Neuronal stem cell (in vitro differentiated cells): ENCODE measurements around the gene MTFP1.
A peak's percentile ranks its signal among the peaks of the same experiment; 100 is the strongest.

ENCODE experiments used
- DNase-seq: peaks from one replicate; pipeline ENCODE4 v3.0.0-alpha.2; 2013; ENCODE audit warnings: low spot score
- H2AFZ ChIP-seq: one replicate; pipeline ENCODE4 v1.6.1; 2013; ENCODE audit warnings: mild to moderate bottlenecking, low read length, inconsistent platforms
- H2AK5ac ChIP-seq: 2 replicates; pipeline ENCODE4 v1.6.1; 2013; ENCODE audit warnings: low read depth, mild to moderate bottlenecking, inconsistent platforms, low read length, moderate library complexity, mixed read lengths
- H2BK120ac ChIP-seq: 2 replicates; pipeline ENCODE4 v1.6.1; 2013; ENCODE audit warnings: low read depth, mild to moderate bottlenecking, inconsistent platforms, low read length, moderate library complexity, mixed read lengths
- H2BK12ac ChIP-seq: one replicate; pipeline ENCODE4 v1.6.1; 2013; ENCODE audit warnings: low read length, inconsistent platforms
- H2BK15ac ChIP-seq: 2 replicates; pipeline ENCODE4 v1.6.1; 2013; ENCODE audit warnings: mild to moderate bottlenecking, low read length, inconsistent platforms, mixed read lengths
- H2BK5ac ChIP-seq: one replicate; pipeline ENCODE4 v1.6.1; 2013; ENCODE audit warnings: inconsistent platforms, mild to moderate bottlenecking, low read length, moderate library complexity
- H3K14ac ChIP-seq: one replicate; pipeline ENCODE4 v1.6.1; 2013; ENCODE audit warnings: low read length, inconsistent platforms
- H3K18ac ChIP-seq: 2 replicates; pipeline ENCODE4 v1.6.1; 2013; ENCODE audit warnings: low read length, inconsistent platforms
- H3K23ac ChIP-seq: 2 replicates; pipeline ENCODE4 v1.6.1; 2013; ENCODE audit warnings: low read depth, mild to moderate bottlenecking, mixed read lengths, low read length, inconsistent platforms; ENCODE audit not compliant: poor library complexity
- H3K27ac ChIP-seq: replicated peaks from 3 replicates; pipeline ENCODE4 v1.5.1; 2013; ENCODE audit warnings: low read length, inconsistent platforms
- H3K27me3 ChIP-seq, 3 experiments: 2 replicates each; pipeline ENCODE4 v1.6.1; 2013; ENCODE audit warnings: low read length in 3 of 3, mild to moderate bottlenecking in 2 of 3, inconsistent platforms in 1 of 3, low read depth in 1 of 3, mixed read lengths in 1 of 3, moderate library complexity in 1 of 3; ENCODE audit not compliant: control insufficient read depth in 3 of 3, insufficient read depth in 3 of 3
- H3K36me3 ChIP-seq, 2 donors: replicated peaks in 1 of 2; 2 replicates each; pipeline ENCODE4 v1.6.1; 2013; ENCODE audit warnings: low read length in 2 of 2; ENCODE audit not compliant: control insufficient read depth in 2 of 2, insufficient read depth in 2 of 2
- H3K4ac ChIP-seq: 2 replicates; pipeline ENCODE4 v1.6.1; 2013; ENCODE audit warnings: inconsistent platforms, mild to moderate bottlenecking, low read length, moderate library complexity
- H3K4me1 ChIP-seq, 2 donors: 1 replicate in 1 of 2; 2 replicates in 1 of 2; pipeline ENCODE4 v1.6.1; 2013; ENCODE audit warnings: low read length in 2 of 2, low read depth in 1 of 2; ENCODE audit not compliant: control insufficient read depth in 2 of 2, insufficient read depth in 1 of 2
- H3K4me2 ChIP-seq: one replicate; pipeline ENCODE4 v1.6.1; 2013; ENCODE audit warnings: mild to moderate bottlenecking, low read length, inconsistent platforms; ENCODE audit not compliant: insufficient read depth, poor library complexity, severe bottlenecking
- H3K4me3 ChIP-seq, 2 donors: 2 replicates each; pipeline ENCODE4 v1.5.1; 2013; ENCODE audit warnings: low read length in 2 of 2, mild to moderate bottlenecking in 2 of 2, inconsistent platforms in 1 of 2, moderate library complexity in 1 of 2
- H3K79me1 ChIP-seq: one replicate; pipeline ENCODE4 v1.6.1; 2013; ENCODE audit warnings: low read depth, mild to moderate bottlenecking, inconsistent platforms, low read length, moderate library complexity
- H3K9ac ChIP-seq: one replicate; pipeline ENCODE4 v1.6.1; 2013; ENCODE audit warnings: mild to moderate bottlenecking, low read depth, low read length, inconsistent platforms; ENCODE audit not compliant: poor library complexity
- H3K9me3 ChIP-seq, 2 donors: replicated peaks in 1 of 2; 2 replicates each; pipeline versions ENCODE3 to v1.6.1; 2013; ENCODE audit warnings: low read length in 2 of 2, mild to moderate bottlenecking in 2 of 2, inconsistent platforms in 1 of 2, low read depth in 1 of 2, mixed read lengths in 1 of 2, moderate library complexity in 1 of 2; ENCODE audit not compliant: control insufficient read depth in 2 of 2, insufficient read depth in 1 of 2
- H4K8ac ChIP-seq: one replicate; pipeline ENCODE4 v1.6.1; 2013; ENCODE audit warnings: low read depth, mild to moderate bottlenecking, inconsistent platforms, low read length, moderate library complexity
- H4K91ac ChIP-seq: one replicate; pipeline ENCODE4 v1.6.1; 2013; ENCODE audit warnings: low read length, low read depth, mild to moderate bottlenecking, inconsistent platforms; ENCODE audit not compliant: poor library complexity
- WGBS, 2 donors: extraction: QIAGEN DNeasy Blood & Tissue Kit; methylation state at CpG; one replicate each; pipeline ENCODE4 v1.1.7; 2013; ENCODE audit warnings: missing lambda C conversion rate in 2 of 2, mixed read lengths in 1 of 2; ENCODE audit not compliant: insufficient read length in 2 of 2, insufficient replicate concordance in 1 of 2; ENCODE audit errors: extremely low coverage in 2 of 2; 5-methylcytosine and 5-hydroxymethylcytosine counted together

Gene MTFP1

GRCh38 chr22:30423959-30424533 is 1.5 kb upstream of the MTFP1 start:
- H2BK120ac ChIP-seq, result no peak overlapping the region
- no peak overlapping the region for H2BK12ac ChIP-seq
- H4K8ac ChIP-seq, result no peak overlapping the region
- no peak overlapping the region for H4K91ac ChIP-seq
- H2BK15ac ChIP-seq, result no peak overlapping the region
- peaks cover 21 to 40% of the 10 kb centered on the region in 2 donors for H3K4me1 ChIP-seq
- no peak overlapping the region for H3K9ac ChIP-seq
- peaks cover 1 to 22% of the 10 kb centered on the region in 2 donors for H3K36me3 ChIP-seq
- H3K4ac ChIP-seq, result no peak overlapping the region
- H3K27ac ChIP-seq, result peak overlapping the region; percentile 90
- no peak overlapping the region for H3K18ac ChIP-seq
- H2BK5ac ChIP-seq, result no peak overlapping the region
- no peaks in the 10 kb centered on the region for H3K27me3 ChIP-seq
- H3K9me3 ChIP-seq, result no peaks in the 10 kb centered on the region
- no peak overlapping the region for H2AK5ac ChIP-seq
- peak overlapping the region; percentile 57 for H3K23ac ChIP-seq
- WGBS, 2 donors, result no CpG with 5 or more reads among the region's 31 CpGs
- H2AFZ ChIP-seq, result peak overlapping the region; percentile 85
- no peak overlapping the region for H3K14ac ChIP-seq
- H3K79me1 ChIP-seq, result peaks cover 2% of the 10 kb centered on the region
- H3K4me2 ChIP-seq, result peak overlapping the region; percentile 48
- peak; percentile 99 for DNase-seq
- peak overlapping the region; percentile 71 to 84 for H3K4me3 ChIP-seq

DNA sequence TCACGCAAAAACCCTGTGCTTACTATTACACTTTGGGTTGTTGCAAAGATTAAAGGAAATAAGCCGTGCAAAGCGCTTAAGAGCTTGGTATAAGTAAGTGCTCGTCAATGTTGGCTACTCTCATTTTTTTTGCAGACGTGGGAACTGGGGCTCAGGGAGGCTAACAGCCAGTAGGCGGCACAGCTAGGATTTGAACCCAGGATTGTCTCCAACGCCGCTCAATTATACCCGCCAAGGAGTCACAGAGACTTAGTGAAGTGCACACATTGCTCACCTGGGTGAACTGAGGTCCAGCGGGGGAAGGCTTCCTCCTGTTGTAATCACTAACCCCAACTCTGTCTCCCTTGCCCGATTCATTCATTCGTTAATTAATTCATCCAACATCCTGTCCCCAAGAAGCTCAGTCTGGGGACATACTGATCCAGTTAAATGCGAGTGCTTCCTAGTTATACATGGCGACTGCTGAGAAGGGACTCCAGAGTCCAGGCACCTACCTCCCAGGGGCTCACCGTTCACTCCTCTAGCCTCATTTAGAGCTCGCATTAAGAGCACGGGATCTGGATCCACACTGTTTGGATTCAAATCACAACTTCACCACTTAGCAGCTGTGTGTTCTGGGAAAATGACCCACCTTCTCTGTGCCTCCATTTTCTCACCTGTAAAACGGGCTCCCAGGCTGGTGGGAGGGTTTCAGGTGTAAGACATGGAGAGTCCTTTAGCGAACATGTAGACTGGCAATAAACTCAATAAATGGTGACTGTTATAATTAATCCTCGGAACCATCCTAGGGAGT is 838 bp upstream of the MTFP1 start:
- WGBS, 2 donors, result no CpG with 5 or more reads among the region's 20 CpGs
- Histone ChIP-seq H2BK120ac (no peak overlapping the region), H3K9ac (peak overlapping the region; percentile 15)

GRCh38 chr22:30425327-30425615 is 297 bp upstream of the MTFP1 start:
- Histone ChIP-seq H3K9ac (no peak overlapping the region), H2AFZ (peak overlapping the region; percentile 81), H4K91ac (no peak overlapping the region), H2BK12ac (no peak overlapping the region), H3K14ac (no peak overlapping the region), H3K4me1 (peaks cover 21 to 39% of the 10 kb centered on the region in 2 donors), H3K79me1 (peaks cover 2% of the 10 kb centered on the region), H3K36me3 (peaks cover 1 to 18% of the 10 kb centered on the region in 2 donors), H3K23ac (no peak overlapping the region), H3K4me3 (peak overlapping the region; percentile 84 to 90), H3K18ac (no peak overlapping the region), H3K4ac (no peak overlapping the region), H3K27me3 (no peaks in the 10 kb centered on the region), H2AK5ac (no peak overlapping the region), H2BK120ac (no peak overlapping the region), H2BK15ac (no peak overlapping the region), H3K9me3 (no peaks in the 10 kb centered on the region), H3K27ac (no peak overlapping the region), H4K8ac (no peak overlapping the region), H2BK5ac (no peak overlapping the region), H3K4me2 (peak overlapping the region; percentile 73)
- DNase-seq, result no peak
- no CpG with 5 or more reads among the region's 9 CpGs for WGBS, 2 donors

More for the DNA sequence above, 838 bp upstream of the MTFP1 start:
- H3K4me2 ChIP-seq, result peak overlapping the region; percentile 48
- H4K91ac ChIP-seq, result no peak overlapping the region
- no peak overlapping the region for H3K18ac ChIP-seq
- H2BK12ac ChIP-seq, result no peak overlapping the region
- H3K23ac ChIP-seq, result no peak overlapping the region
- H3K9me3 ChIP-seq, result no peaks in the 10 kb centered on the region
- no peak overlapping the region for H2BK15ac ChIP-seq
- H3K4me3 ChIP-seq, result peak overlapping the region; percentile 71 to 84
- no peak overlapping the region for H3K4ac ChIP-seq
- no peak overlapping the region for H2AK5ac ChIP-seq
- H4K8ac ChIP-seq, result no peak overlapping the region
- no peaks in the 10 kb centered on the region for H3K27me3 ChIP-seq
- peaks cover 2% of the 10 kb centered on the region for H3K79me1 ChIP-seq
- DNase-seq, result no peak
- peak overlapping the region; percentile 85 for H2AFZ ChIP-seq
- H2BK5ac ChIP-seq, result no peak overlapping the region
- H3K27ac ChIP-seq, result peak overlapping the region; percentile 87
- no peak overlapping the region for H3K14ac ChIP-seq
- peaks cover 1 to 20% of the 10 kb centered on the region in 2 donors for H3K36me3 ChIP-seq
- H3K4me1 ChIP-seq, result peaks cover 21 to 40% of the 10 kb centered on the region in 2 donors
